ENCODE results near the gene EPHB1.

The EPHB1 gene

DNA sequence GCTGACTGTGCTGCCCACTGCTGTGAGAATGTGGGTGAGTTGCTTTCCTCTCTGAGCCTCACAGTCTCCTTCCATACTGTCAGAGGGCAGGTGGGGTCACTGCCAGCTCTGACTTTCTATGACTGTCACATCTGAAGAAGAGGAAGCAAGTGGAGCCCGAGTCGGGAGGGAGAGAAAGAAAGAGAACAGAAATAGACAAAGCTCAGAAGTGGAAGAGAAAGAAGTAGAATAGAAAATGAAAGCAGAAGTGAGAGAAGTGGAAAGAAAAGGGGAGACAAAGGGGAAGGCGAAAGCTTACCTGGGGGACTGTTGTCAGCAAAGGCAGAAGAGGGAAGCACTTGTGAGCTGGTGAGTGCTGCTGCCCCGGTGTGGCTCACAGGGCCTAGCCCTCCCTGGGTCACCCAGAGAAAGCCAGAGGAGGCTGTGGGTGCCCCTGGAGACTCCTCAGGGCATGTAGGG, 57.9 kb downstream of the EPHB1 start:
- DNase-seq, result no peak

DNA sequence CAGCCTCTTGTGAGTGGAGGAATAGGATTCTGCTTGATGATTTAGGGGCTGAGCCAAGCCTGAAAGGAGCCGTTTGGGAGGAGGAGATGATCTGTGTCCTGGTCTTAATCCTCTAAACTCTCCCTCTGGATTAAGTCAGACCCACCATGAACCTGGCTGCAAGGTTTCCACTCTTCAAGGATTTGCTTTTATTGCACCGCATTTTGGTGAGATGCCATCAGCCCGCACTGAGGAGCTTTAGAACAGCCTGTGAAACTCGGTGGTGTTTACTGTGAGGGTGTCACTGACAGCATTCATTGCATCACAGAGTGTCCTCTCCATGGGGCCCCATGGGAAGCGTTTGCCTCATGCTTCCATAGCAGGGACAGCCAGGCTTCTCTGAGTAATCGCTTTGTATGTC, 59.2 kb downstream of the EPHB1 start:
- DNase-seq, result no peak

DNA sequence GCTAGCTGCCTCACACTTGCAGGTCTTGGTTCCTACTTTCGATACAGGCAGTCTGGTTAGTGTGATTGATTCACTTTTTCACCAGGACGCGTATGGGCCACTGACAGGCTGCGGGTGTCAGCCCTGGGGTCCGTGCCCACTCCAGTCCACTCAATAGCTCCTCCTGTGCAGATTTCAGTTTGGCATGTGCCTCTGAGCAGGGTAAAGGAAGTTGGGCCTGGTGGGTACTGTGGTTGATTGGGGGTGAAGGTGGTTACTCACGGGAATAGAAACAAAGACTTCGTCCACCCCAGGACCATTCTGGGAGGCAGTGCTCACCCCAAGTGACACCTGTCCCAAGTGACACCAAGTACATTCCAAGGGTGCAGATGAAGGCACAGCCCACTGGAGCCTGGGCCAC, 62.3 kb downstream of the EPHB1 start:
- DNase-seq, result no peak

DNA sequence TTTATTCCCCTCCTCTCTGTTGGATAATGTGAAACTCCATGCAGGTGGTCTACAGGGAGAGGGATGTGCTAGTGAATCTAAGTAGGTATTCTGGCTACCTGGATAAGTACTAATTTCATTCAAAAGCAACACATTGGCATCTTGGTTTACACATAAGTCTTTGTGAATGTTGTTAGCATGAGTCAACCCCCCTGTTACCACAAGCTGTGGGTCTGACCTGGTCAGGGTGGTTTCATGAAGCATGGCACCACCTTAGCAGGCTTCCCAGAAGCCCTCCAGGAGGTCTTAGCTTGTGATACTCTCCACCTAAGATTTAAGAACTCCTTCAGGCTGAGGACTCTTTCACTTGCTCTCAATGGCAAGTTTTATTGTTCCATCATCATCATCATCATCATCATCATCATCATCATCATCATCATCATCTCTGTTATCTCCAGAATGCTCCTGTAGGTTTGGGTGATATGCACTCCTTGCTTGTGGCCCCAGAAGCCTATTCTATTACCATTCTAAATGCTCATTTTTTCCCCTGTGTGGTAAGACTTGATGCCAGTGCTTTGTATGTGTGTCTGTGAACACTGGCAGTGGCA, 62.8 kb downstream of the EPHB1 start:
- DNase-seq, result no peak

DNA sequence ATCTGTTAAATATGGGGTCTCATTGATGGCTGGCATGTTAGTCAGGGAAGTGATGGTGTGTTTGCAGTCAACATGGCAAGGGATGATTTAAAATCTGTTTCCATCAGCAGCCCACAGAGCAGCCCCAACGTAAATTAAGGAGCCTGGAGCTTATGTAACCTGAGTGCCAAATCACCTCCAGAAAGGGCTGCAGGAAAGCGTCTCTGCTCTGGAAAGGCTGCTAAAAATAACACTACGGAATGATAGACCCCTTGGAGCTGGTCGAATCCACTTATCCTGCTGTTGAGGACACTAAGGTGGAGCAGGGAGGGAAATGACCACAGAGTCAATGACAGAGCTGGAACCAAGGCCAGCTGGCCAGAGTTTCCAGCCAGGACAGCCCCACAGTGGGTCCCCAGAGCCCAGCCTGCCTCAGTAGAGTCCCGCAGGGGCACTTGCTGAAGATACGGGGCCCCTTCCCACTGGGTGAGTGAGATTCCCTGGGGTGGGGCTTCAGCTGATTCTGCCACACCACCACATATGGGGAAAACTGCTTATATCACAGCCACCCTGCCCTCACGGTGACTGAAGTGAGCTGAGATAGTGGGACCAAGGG, 63.5 kb downstream of the EPHB1 start:
- DNase-seq, result no peak

DNA sequence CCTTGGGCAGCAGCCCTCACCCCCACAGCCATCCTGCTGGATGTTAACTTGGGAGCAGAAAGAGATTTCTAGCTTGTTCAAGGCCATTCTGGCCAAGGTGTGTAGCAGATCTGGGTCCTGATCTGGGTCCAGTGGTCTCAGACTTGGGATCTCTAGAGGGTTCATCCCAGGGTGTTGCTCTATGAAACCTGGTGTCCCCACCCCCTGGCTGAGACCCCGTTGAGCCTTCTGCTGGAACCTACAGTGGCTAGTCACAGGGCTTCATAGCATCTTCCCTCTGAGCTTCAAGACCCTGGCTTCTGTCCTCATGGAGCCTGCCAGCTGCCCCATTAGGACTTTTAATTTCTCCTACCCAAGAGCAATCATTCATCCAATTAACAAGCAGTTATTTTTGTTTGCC, 64.3 kb downstream of the EPHB1 start:
- no peak for DNase-seq

DNA sequence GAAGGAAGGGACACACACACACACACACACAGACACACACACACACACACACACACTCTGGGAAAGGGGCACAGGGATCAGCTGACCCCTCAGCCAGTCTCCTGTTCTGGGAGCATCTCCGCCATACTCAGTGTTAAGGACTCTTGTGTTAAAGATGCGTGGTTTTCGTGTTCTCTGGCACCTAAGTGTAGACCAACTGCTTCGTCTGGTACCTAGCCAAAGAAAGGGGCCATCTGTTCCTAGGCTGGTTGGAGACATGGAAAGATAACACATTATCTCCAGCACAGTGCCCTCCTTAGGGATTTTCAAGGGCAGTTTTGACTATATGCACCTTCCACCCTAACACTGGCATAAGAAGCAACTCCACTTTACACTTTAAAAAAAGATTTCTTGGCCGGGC, 65.1 kb downstream of the EPHB1 start:
- DNase-seq, result no peak

DNA sequence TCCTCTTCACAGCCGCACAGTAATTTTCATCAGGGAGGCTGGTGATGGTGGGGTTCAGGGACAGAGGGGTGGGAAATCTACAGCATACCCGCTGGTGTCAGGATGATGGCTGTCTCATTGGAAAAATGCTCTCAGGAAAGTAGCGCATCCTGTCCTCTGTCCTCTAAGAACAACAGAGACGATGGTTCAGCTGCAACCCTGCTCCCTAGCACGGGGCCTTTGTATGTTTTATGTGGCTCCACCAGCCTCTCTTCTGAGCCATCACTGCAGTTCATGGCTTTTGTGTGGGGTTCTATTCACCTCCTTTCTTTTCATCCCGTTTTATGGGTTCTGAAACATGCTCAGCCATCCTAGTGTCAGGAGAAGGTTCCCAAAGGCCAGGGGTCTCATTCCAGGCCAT, 68.9 kb downstream of the EPHB1 start:
- DNase-seq, result no peak

DNA sequence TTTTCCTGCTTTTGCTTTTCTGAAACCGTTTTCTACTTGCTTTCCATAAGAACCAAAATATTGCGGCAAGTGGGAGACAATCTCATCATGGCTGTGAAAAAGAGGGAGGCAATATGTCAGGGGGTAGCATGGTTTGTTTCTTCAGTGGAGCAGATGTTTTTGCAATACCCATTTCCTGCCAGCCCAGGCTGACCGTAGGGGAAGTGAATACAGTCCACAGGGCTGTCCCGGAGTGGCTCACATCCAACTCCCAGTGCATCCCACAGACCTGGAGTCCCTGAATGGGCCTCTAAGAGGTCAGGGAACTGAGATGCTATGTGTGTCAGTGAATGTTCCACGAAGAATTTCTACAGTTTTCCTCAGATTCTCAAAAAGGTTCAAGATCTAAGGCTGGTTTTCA, 69.6 kb downstream of the EPHB1 start:
- DNase-seq, result no peak

DNA sequence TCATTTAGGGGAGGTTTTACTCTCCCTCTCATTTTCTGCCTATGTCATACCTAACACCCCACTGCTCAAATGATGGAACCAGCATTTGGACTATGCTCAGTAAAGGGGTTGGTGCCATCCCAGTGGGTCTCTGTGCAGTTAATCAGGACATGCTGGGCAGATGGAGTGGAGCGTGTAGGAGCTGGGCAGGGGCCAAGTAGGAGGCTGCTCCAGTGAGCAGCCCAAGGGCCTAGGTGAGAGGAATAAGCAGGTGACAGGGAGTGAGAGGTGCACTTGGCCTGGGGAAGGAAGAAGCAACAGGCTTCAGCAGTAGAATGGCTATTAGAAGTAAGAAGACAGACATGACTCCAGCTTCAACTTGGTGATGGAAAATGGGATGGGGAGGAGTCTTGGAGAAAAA, 72.2 kb downstream of the EPHB1 start:
- no peak for DNase-seq

DNA sequence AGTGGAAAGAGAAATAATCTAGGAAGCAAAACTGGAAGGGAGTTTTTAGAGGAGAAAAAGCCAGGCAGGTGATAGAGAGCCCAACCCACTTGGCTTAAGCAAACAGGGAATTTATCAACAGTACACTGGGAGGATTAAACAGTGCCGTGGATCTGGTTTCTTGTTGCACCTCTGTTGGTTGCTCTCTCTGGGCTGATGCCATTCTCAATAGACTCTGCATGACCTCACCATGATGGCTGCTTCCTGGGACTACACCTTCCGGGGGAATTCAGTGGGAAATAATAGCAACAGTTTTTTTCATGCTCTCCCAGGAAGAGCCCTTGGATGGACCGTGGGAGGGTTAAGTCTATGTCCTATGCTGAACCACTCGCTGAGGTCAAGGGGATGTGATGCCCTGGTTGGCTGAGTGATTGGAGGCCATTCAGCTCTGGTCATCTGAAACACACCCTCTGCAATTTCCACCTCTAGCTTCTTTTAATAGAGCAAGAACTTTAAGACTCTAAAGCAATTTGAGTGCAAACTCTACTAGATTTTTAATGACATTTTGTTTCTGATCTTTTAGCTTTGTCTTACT, 74.2 kb downstream of the EPHB1 start:
- no peak for DNase-seq

DNA sequence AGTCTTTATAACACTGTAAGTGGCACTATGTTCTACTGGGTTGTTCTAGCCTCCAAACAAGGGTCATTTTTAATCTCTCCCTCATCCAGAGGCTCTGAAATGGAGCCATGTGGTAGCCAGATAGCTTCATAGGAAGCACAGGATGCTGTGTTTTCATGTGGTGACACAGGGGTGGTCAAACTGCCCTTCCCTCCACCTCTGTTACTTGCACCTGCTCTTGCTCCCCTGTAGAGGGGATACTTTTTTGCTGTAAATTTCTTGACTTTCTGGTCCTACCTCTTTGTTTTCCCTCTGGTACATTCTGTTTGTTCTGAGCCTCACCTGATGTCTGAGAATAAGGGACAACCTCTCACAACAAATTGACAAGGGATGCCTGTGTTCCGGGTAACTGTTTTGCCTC, 76.8 kb downstream of the EPHB1 start:
- DNase-seq, result no peak

DNA sequence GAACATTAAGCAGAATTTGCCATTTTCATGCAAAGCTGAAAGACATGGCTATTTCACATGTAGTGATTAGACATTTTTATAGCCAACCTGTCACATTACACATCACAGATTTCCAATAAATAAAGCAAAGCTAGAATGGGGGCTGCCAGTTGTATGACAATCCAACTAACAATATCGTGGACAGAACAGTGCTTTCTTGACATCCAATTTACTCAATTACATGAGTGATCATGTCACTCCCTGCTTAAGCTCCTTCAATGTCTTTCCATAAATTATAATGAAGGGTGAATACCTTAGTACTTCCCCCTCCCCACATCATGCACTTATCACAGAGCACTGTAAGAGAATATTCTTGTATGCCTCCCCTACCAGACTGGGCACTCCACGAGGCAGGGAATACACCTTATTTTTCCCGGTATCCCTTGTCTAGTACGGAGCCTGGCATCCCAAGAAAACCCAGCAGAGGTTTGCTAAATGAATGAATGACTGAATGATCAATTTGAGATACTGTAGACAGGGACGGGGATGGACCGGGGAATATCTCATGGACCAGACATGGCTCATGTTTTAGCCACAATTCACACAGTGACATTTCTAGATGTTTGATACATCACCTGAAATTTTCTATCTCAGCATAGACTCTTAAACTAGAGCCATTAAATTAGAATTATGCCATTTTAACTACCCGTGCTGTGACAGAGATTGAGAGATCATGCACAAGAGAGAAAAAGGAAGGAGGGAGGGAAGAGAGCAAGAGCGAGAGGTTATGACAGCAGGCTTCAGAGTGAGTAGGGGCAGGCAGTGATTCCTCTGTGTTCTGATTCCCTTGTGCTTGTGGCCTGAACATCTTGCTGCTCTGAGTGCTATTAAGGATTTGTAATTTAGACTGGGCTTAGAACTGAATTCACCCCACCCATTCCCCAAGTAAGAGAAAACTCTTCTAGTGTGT, 77.7 kb downstream of the EPHB1 start:
- DNase-seq, result no peak

DNA sequence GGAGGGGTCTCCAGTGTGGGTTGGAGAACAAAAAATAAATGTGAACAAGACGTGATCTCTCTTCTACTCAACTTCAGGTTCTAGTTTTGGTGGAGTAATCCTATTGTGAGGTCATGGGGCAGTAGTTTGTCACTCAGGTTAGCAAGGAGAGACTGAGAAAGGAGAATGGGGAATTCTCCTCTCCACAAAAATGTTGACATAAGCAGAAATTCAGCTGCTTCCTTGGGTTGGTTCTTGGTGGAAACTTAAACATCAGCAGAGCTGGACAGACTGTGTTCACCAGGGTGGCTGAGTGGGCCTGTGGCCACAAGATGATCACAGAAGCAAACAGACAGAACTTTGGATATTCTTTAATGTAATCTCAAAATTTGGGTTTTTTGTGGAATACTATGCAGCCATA, 78.7 kb downstream of the EPHB1 start:
- no peak for DNase-seq

DNA sequence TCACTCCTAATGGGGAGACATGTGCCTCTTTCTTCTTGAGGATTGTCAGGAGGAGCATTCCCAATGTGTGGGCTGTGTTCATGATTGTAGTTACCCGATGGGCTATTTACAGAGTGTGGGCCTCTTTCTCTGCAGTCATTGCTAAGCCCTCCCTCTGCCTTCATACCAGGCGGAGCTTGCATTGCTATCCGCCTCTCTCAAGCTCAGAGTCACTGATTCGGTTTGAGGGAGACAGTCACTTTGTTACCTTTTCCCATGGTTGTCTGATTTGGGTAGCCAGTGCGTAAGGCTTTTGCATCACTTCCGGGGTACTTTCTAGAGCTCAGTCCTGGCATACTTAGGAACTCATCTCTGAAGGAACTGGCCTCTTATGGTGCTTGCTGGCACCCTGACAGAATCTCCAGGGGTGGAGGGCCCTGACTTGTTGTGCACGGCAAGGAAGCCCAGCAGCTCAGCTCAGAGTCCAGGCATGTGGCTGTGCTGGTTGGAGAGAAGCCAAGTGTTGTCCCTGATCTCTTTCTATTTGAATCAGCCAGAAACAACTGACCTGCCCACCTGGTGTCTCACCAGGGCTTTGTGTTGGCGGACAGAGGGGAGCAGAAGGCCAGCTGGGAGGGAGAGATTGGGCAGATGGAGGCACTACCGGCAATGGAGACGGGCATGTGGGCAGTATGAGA, 79.8 kb downstream of the EPHB1 start:
- DNase-seq, result no peak

DNA sequence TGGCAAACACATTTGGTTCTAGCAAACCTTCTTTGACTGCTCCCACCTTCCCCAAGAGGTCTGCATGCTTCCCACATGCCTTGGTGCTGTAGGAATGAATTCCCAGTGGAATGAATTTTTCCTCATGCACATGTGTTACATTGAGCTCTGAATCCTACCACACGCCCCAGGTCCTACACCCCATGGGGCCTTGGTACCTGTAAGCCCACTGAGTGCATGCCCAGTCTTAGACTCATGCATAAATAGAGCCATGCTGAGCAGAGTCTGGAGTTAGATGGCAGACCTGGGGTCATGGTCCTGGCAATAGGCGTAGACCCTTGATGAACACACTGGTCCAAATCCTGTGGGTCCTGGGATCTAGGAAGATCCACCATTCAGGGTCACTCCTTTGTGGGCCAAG, 81.8 kb downstream of the EPHB1 start:
- no peak for DNase-seq

DNA sequence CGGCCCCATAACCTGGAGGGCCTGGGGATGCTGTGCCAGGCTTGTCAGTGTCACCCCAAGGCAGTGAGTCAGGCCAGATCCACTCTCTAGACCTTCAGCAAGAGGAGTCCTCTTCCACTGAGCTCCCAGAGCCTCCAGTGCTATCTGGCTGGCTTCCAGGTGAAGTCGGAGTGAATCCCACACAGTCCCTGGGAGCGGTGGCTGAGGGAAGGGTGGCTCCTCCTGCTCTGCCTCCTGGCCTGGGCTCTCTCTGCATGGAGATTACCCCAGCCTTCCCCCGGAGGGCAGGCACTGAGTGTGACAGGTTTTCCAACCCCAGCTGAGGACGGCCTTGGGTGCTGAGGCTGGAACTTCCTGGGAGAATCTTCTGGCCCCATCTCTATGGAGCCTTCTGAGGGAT, 82.7 kb downstream of the EPHB1 start:
- no peak for DNase-seq

DNA sequence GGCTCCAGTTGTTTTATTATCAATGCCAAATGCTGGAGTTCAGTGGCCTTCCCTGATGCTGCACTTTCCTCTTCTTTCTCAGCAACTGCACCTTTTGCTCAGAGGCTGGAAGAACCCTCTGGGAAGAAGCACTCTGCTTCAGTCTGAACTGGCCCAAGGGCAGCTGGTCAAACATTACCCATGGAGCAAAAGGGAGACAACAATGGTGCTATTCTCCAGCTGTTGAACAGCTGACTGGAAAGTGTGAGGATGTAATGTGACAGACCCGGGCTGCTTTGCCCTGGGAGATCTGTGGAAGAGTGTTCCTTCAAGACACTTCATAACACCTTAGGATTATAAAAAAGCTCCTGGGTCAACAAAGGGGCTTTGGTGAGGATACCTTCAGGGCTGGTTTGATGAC, 84.9 kb downstream of the EPHB1 start:
- no peak for DNase-seq

DNA sequence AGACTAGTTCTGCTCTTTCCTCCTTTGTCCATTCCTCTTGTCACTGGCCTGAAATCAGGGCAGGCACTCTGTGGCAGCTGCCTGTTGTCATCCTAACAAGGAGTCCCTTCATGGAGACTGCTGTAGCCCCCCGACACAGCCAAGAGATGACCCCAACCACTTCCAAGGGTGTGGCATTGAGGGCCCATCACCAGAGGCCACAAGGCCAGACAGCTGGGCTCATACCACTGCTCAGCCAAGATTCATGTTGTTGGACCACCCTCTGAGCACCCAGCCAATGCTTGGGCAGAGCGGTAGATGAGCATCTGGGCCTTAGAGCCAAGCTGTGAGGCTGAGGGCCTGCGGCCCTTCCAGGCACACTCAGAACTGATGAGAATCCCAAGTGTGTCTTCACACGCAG, 85.4 kb downstream of the EPHB1 start:
- DNase-seq, result no peak

DNA sequence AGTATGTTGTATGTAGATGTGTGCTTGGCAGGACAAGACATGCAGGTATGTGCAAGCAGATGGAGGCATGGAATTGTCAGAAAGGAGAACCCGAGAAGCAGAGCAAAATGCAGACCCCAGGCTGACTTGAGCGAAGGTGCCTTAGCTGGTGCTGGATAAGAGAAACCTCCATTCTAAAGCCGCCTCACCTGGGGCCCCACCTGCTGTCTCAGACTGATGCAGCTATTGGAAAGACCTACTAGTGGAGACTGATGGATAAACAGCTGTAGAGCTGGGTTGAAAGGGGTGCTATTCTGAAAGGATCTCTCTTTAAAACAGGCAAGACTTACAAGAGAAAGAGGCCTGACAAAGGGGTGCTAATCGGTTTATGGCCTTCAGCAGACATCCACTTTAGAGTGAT, 86.2 kb downstream of the EPHB1 start:
- no peak for DNase-seq

DNA sequence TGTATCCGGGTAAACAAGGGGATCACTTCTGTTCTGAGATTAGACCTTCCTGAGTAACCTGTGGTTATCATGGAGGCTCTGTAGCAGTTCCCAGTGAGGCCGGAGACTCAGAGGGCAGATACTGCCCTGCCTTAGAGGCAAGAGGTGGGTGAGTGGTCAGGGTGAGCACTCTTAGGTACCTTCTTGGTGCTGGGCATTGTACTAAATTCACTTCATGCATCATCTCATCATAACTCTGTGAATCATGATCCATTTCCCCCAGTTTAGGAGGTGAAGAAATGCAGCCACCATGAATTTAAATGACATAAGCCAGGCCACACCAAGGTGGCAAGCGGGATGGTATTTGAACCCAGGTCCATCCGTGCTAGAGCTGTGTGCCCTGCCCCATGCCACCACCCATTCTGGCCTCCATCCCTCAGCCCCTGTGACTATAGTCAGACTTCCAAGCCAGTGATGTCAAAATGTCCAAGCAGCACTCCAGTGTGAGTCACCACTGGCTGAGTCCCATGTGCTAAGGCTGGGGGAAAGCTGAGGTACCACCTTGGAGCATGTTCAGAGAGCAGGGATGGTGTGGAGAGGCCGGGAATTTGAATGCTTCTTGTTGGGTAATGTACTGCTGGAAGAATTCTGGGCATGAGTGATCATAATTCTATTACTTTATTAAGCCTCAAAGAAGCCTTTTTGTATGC, 88.8 kb downstream of the EPHB1 start:
- no peak for DNase-seq

DNA sequence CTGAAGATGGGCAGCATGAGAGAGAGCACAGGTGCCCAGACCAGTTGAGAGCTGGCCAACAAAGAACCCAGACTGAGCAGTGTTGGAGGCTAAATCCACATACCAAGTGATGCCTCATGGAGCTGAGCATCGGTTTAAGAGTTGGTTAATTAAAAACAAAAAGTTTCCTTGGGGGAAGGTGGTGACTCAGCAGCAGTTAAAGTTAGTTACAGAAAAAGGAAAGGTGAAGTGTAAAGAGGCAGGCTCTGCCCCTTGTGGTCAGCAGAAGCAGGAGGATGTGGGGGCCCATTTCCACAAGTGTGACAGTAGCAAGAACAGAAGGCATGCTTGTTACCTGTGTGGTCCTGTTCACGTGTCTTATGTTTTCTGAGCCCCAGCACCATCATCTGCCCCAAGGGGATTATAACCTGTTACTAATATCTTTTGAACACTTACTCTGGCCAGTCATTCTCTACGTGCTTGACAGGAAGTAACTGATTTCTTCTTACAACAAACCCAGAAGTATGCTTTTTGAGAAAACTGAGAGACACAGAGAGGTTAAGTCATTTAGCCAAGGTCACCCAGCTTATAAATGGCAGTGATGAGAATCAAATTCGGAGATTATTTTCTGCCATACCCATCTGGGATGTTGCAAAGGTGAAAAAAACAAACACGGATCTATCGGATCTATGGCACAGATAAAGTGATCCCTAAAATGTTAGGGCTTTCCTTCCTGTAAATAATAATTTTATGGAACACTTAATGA, 91.0 kb downstream of the EPHB1 start:
- DNase-seq, result no peak

All from 8988T (cell line).